H1 (cell line): Measurements from ENCODE around the gene PRKCZ. TPM values are rescaled to one million over a fixed set of nuclear protein-coding genes. Genes with fewer than 3 reads are reported as not detected.

Source experiments
- CTCF ChIA-PET: fragments of 300-600 bp; sonication (Branson Sonifier 250); formaldehyde crosslinking; loops from one replicate; lab custom pipeline; 2021; ENCODE audit not compliant: partially characterized antibody; lab: Charles Lee
- POLR2A ChIA-PET: fragments of 300-600 bp; sonication (Branson Sonifier 250); formaldehyde crosslinking; loops from one replicate; lab custom pipeline; 2021; ENCODE audit warnings: inconsistent platforms; ENCODE audit not compliant: partially characterized antibody; lab: Charles Lee
- DNase-seq, 2 experiments: peaks; one replicate each; pipeline versions ENCODE4 v3.0.0 to v3.0.0-alpha.2; 2010 to 2022; ENCODE audit warnings: low spot score in 2 of 2, low read depth in 1 of 2, mixed read lengths in 1 of 2
- FAIRE-seq: peaks from 2 replicates; lab custom pipeline; 2011; peaks lifted over from hg19 to GRCh38; lab: Jason Lieb, UNC
- H2AFZ ChIP-seq: 2 replicates; pipeline ENCODE4 v1.8.1; 2012; ENCODE audit warnings: low read length, inconsistent platforms
- H2AK5ac ChIP-seq: 2 replicates; pipeline ENCODE4 v1.6.1; 2013; ENCODE audit warnings: low read depth, low read length
- H2BK120ac ChIP-seq: replicated peaks from 2 replicates; pipeline ENCODE3; 2013; ENCODE audit warnings: low read depth, low read length, inconsistent platforms
- H2BK12ac ChIP-seq: 2 replicates; pipeline ENCODE4 v1.6.1; 2013; ENCODE audit warnings: low read depth, low read length
- H2BK15ac ChIP-seq: 2 replicates; pipeline ENCODE4 v1.6.1; 2013; ENCODE audit warnings: low read length
- H2BK20ac ChIP-seq: 2 replicates; pipeline ENCODE4 v1.6.1; 2013; ENCODE audit warnings: low read length
- H2BK5ac ChIP-seq: 2 replicates; pipeline ENCODE4 v1.6.1; 2013; ENCODE audit warnings: low read depth, low read length
- H3K14ac ChIP-seq: 2 replicates; pipeline ENCODE4 v1.6.1; 2013; ENCODE audit warnings: inconsistent platforms; ENCODE audit not compliant: insufficient read length
- H3K18ac ChIP-seq: 2 replicates; pipeline ENCODE4 v1.6.1; 2013; ENCODE audit warnings: low read length; ENCODE audit errors: extremely low read depth
- H3K23ac ChIP-seq: 2 replicates; pipeline ENCODE4 v1.6.1; 2013; ENCODE audit warnings: inconsistent platforms; ENCODE audit not compliant: insufficient read length
- H3K23me2 ChIP-seq: 2 replicates; pipeline ENCODE4 v1.6.1; 2013; ENCODE audit warnings: low read depth, low read length
- H3K27ac ChIP-seq: 2 replicates; pipeline ENCODE4 v1.6.1; 2011; ENCODE audit warnings: low read depth, low read length, inconsistent platforms
- H3K27me3 ChIP-seq, 4 experiments: replicated peaks in 1 of 4; 1 replicate in 1 of 4; 2 replicates in 3 of 4; pipeline versions ENCODE4 v1.6.1 to v1.8.1; 2011 to 2013; ENCODE audit warnings: low read length in 3 of 4, mild to moderate bottlenecking in 3 of 4, inconsistent platforms in 2 of 4, mixed read lengths in 2 of 4, moderate library complexity in 1 of 4; ENCODE audit not compliant: control insufficient read depth in 3 of 4, insufficient read depth in 3 of 4; ENCODE audit errors: extremely low read depth in 1 of 4
- H3K36me3 ChIP-seq, 4 experiments: 2 replicates each; pipeline versions ENCODE4 v1.6.1 to v1.8.1; 2011 to 2013; ENCODE audit warnings: mild to moderate bottlenecking in 4 of 4, low read length in 3 of 4, moderate library complexity in 2 of 4, control low read depth in 1 of 4, inconsistent platforms in 1 of 4; ENCODE audit not compliant: insufficient read depth in 4 of 4, control insufficient read depth in 2 of 4
- H3K4ac ChIP-seq: replicated peaks from 2 replicates; pipeline ENCODE3; 2013; ENCODE audit warnings: low read length, low read depth, mixed read lengths, inconsistent platforms; ENCODE audit not compliant: insufficient read length
- H3K4me1 ChIP-seq, 4 experiments: replicated peaks in 1 of 4; 1 replicate in 1 of 4; 2 replicates in 3 of 4; pipeline versions ENCODE4 v1.6.1 to v1.8.1; 2011 to 2013; ENCODE audit warnings: low read length in 3 of 4, inconsistent platforms in 2 of 4, mixed read lengths in 1 of 4; ENCODE audit not compliant: insufficient read depth in 4 of 4, control insufficient read depth in 3 of 4
- H3K4me2 ChIP-seq, 2 experiments: 2 replicates each; pipeline versions ENCODE4 v1.6.1 to v1.8.1; 2011 to 2013; ENCODE audit warnings: low read depth in 2 of 2, low read length in 2 of 2, control low read depth in 1 of 2, inconsistent platforms in 1 of 2, mild to moderate bottlenecking in 1 of 2; ENCODE audit not compliant: insufficient read depth in 1 of 2
- H3K4me3 ChIP-seq, 4 experiments: fragments of 200-600, 300-600 bp in 1 of 4; sonication (generic), shearing (Covaris generic), sonication (Bioruptor Twin) in 1 of 4; 2 replicates each; pipeline versions ENCODE4 v1.5.1 to v1.8.1; 2011 to 2016; ENCODE audit warnings: low read length in 4 of 4, low read depth in 3 of 4, control low read depth in 2 of 4, inconsistent platforms in 2 of 4, mild to moderate bottlenecking in 2 of 4, mixed read lengths in 1 of 4, moderate library complexity in 1 of 4; ENCODE audit not compliant: insufficient read depth in 2 of 4; ENCODE audit errors: extremely low read depth in 1 of 4
- H3K56ac ChIP-seq: replicated peaks from 2 replicates; pipeline ENCODE3; 2013; ENCODE audit warnings: low read depth, mild to moderate bottlenecking, mixed read lengths, low read length, inconsistent platforms; ENCODE audit not compliant: insufficient read length
- H3K79me1 ChIP-seq: 2 replicates; pipeline ENCODE4 v1.6.1; 2013; ENCODE audit warnings: low read depth, low read length, control low read depth
- H3K79me2 ChIP-seq, 2 experiments: 2 replicates each; pipeline versions ENCODE4 v1.6.1 to v1.8.1; 2012 to 2013; ENCODE audit warnings: low read length in 2 of 2, mild to moderate bottlenecking in 2 of 2, inconsistent platforms in 1 of 2; ENCODE audit not compliant: insufficient read depth in 2 of 2, control insufficient read depth in 1 of 2
- H3K9ac ChIP-seq, 4 experiments: replicated peaks in 1 of 4; 1 replicate in 1 of 4; 2 replicates in 3 of 4; pipeline versions ENCODE4 v1.6.1 to v1.8.1; 2011 to 2013; ENCODE audit warnings: low read depth in 3 of 4, low read length in 3 of 4, control low read depth in 2 of 4, mild to moderate bottlenecking in 2 of 4, moderate library complexity in 2 of 4, inconsistent platforms in 1 of 4; ENCODE audit errors: extremely low read depth in 1 of 4
- H3K9me3 ChIP-seq, 2 experiments: 2 replicates each; pipeline versions ENCODE4 v1.6.1 to v1.8.1; 2012 to 2013; ENCODE audit warnings: mild to moderate bottlenecking in 2 of 2, moderate library complexity in 2 of 2, control low read depth in 1 of 2, inconsistent platforms in 1 of 2, low read depth in 1 of 2, low read length in 1 of 2, mixed read lengths in 1 of 2; ENCODE audit not compliant: insufficient read depth in 2 of 2
- H4K20me1 ChIP-seq, 2 experiments: replicated peaks in 1 of 2; 2 replicates each; pipeline versions ENCODE3 to v1.8.1; 2011 to 2013; ENCODE audit warnings: inconsistent platforms in 2 of 2, low read length in 2 of 2, mild to moderate bottlenecking in 1 of 2; ENCODE audit not compliant: insufficient read depth in 2 of 2, control insufficient read depth in 1 of 2
- H4K5ac ChIP-seq: 2 replicates; pipeline ENCODE4 v1.6.1; 2013; ENCODE audit warnings: low read length, low read depth, mixed read lengths, inconsistent platforms; ENCODE audit not compliant: insufficient read length
- H4K8ac ChIP-seq: 2 replicates; pipeline ENCODE4 v1.8.0; 2013; ENCODE audit warnings: mild to moderate bottlenecking, moderate library complexity, low read length, inconsistent platforms; ENCODE audit not compliant: insufficient read depth; ENCODE audit errors: extremely low read depth
- H4K91ac ChIP-seq: replicated peaks from 2 replicates; pipeline ENCODE3; 2013; ENCODE audit warnings: low read length, mixed read lengths, inconsistent platforms; ENCODE audit not compliant: insufficient read length
- HDAC2 ChIP-seq, 2 experiments: fragments of 300-600 bp in 1 of 2; sonication (generic) in 1 of 2; IDR thresholded peaks; 2 replicates each; pipeline ENCODE4 v1.6.1; 2011 to 2012; ENCODE audit warnings: low read depth in 2 of 2, low read length in 2 of 2, mild to moderate bottlenecking in 2 of 2, moderate library complexity in 2 of 2, borderline replicate concordance in 1 of 2, inconsistent platforms in 1 of 2
- KDM4A ChIP-seq: IDR thresholded peaks from one replicate; pipeline ENCODE4 v1.7.1; 2012; ENCODE audit warnings: low read depth, mild to moderate bottlenecking, moderate library complexity, low read length, inconsistent platforms; ENCODE audit not compliant: severe bottlenecking
- POU5F1 ChIP-seq: IDR thresholded peaks from 2 replicates; pipeline ENCODE4 v1.6.1; 2011; ENCODE audit warnings: low read depth, mild to moderate bottlenecking, low read length, moderate library complexity
- SIN3A ChIP-seq, 2 experiments: IDR thresholded peaks in 1 of 2; conservative IDR thresholded peaks in 1 of 2; 2 replicates each; pipeline ENCODE4 v1.6.1; 2011 to 2012; ENCODE audit warnings: low read length in 2 of 2, improper control_type of control experiment in 1 of 2, low read depth in 1 of 2, mild to moderate bottlenecking in 1 of 2
- SIRT6 ChIP-seq: IDR thresholded peaks from one replicate; pipeline ENCODE4 v1.7.1; 2012; ENCODE audit warnings: low read length, inconsistent platforms
- WGBS, 2 experiments: shearing (Covaris generic) in 1 of 2; methylation state at CpG; one replicate each; pipeline versions ENCODE4 v1.1.6 to v1.1.7; 2013 to 2015; ENCODE audit warnings: low lambda C conversion rate in 2 of 2, mixed read lengths in 2 of 2, inconsistent platforms in 1 of 2, low coverage in 1 of 2, missing lambda C conversion rate in 1 of 2; ENCODE audit not compliant: insufficient replicate concordance in 2 of 2, insufficient coverage in 1 of 2, insufficient read length in 1 of 2; ENCODE audit errors: extremely low coverage in 1 of 2, missing lambda C conversion rate in 1 of 2; 5-methylcytosine and 5-hydroxymethylcytosine counted together
- polyA plus RNA-seq, 7 experiments: library from polyadenylated mRNA; depleted of rRNA in 3 of 7; stranded (reverse) in 5 of 7; unstranded in 2 of 7; fragments of >200 nt in 5 of 7; fragments of 200-250 nt in 2 of 7; gene quantifications; 1 replicate in 5 of 7; 2 replicates in 1 of 7; 4 replicates in 1 of 7; pipeline versions ENCODE4 v1.2.1 to v1.2.3, GENCODE V29; 2011 to 2013; ENCODE audit warnings: missing spikeins in 2 of 7, mixed read lengths in 2 of 7
- total RNA-seq: library from RNA; stranded (reverse); fragmentation: NEBNext Ultra II Directional; extraction: Animal tissue kit (Norgen Biotek cat#: 25700); gene quantifications from 2 replicates; pipeline ENCODE4 v1.2.1, GENCODE V29; 2021
- TF ChIP-seq, protein P1 (sequence below), 3 experiments: IDR thresholded peaks; 1 replicate in 2 of 3; 2 replicates in 1 of 3; pipeline versions ENCODE4 v1.5.1 to v1.6.1; 2011; ENCODE audit warnings: low read length in 3 of 3, mild to moderate bottlenecking in 3 of 3, inconsistent platforms in 2 of 3, low read depth in 1 of 3, moderate library complexity in 1 of 3; ENCODE audit not compliant: insufficient read depth in 1 of 3; ENCODE audit errors: control extremely low read depth in 1 of 3
- TF ChIP-seq, protein P2 (sequence below): IDR thresholded peaks from 2 replicates; pipeline ENCODE4 v1.6.1; 2011; ENCODE audit warnings: low read depth, mild to moderate bottlenecking, low read length; ENCODE audit not compliant: insufficient read depth

The PRKCZ gene
- total and polyA plus RNA-seq, 2 of the 8 experiments (the other 6 are each of a cell fraction or from before 2014, with no cell fraction given), result 37.4 to 45.1 TPM

DNA sequence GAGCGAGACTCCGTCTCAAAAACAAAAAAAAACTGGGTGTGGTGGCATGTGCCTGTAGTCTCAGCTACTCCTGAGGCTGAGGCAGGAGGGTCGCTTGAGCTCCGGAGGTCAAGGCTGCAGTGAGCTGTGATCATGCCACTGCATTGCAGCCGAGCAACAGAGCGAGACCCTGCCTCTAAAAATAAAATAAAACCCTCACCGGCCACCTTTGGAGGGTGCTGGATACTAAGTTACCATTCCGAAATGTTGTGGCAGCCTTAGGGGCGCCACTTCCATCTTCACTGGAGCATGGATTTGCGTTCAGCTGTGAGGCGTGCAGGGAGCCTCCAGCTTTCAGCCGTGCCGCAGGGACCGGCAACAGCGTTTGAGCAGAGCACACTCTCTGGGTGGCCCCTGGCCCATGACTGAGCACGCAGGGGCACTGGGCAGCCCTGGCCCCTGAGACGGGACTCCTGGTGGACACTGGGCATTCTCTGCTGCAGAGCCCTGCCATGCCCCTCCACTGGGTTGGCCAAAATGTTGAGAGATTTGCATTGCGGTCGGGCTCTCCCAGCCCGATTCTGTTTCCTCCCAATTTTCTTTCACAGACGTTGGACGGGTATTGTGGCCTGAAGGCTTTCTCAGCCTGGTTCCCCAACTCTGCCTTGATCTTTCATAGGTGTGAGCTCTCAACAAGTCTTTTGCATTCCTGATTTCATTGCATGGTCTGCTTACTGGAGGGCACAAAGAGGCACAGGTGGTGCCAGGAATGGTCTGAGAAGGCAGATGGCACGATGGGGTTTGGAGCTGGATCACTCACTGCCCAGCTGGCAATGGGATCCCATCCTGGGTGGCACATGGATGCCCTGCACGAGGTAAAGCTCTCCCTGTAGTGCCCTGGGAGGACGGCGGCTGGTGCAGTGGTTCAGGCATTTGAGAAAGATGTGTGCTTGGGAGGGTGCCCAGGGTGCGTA is 40.8 kb upstream of the PRKCZ start:
- no peaks in the 10 kb centered on the region for H3K23me2 ChIP-seq
- no peak overlapping the region for H2BK20ac ChIP-seq
- H3K4me2 ChIP-seq, result no peak overlapping the region
- H3K79me2 ChIP-seq, result no peaks in the 10 kb centered on the region
- no peak overlapping the region for H2BK12ac ChIP-seq
- no peak overlapping the region for H3K4ac ChIP-seq
- 0 out of 7 replicates have a peak overlapping the region, but pooled peaks of 1 of the 4 experiments have one; percentile 5 for H3K9ac ChIP-seq
- H3K27me3 ChIP-seq, result no peaks in the 10 kb centered on the region
- no peaks in the 10 kb centered on the region for H3K9me3 ChIP-seq
- H3K4me3 ChIP-seq, result no peak overlapping the region
- H2BK120ac ChIP-seq, result no peak overlapping the region
- H3K4me1 ChIP-seq, result no peaks in the 10 kb centered on the region; a peak in 1 of 7 replicates
- ChIA-PET CTCF (interaction anchor here (0.6 to 2.6 kb wide), 11 partner anchors 9 to 95 kb away, joined by 3 to 10 read pairs (median 4); partner anchors contain the start of gene GABRD), POLR2A (interaction anchor here (0.6 kb wide), 1 partner anchor 8 kb away, joined by 3 read pairs; no protein-coding TSS in a partner anchor)
- H3K79me1 ChIP-seq, result no peaks in the 10 kb centered on the region
- no peak overlapping the region for H3K14ac ChIP-seq
- FAIRE-seq (no peak), DNase-seq (no peak)
- no peak overlapping the region for H4K91ac ChIP-seq
- H3K18ac ChIP-seq, result no peak overlapping the region
- WGBS, 2 experiments, result 89% methylated on average over 27 of the region's 27 CpGs; no CpG with 5 or more reads in 1 of the 2 experiments
- no peaks in the 10 kb centered on the region for H4K20me1 ChIP-seq
- no peaks in the 10 kb centered on the region for H3K36me3 ChIP-seq
- no peak overlapping the region for H2BK5ac ChIP-seq
- H2AK5ac ChIP-seq, result no peak overlapping the region
- H3K23ac ChIP-seq, result no peak overlapping the region
- no peak overlapping the region for H3K27ac ChIP-seq
- no peak overlapping the region for H2BK15ac ChIP-seq
- H4K5ac ChIP-seq, result no peak overlapping the region
- H4K8ac ChIP-seq, result no peak overlapping the region; the same call in 1 of the 2 replicates
- H2AFZ ChIP-seq, result no peak overlapping the region
- H3K56ac ChIP-seq, result no peak overlapping the region
- TF ChIP-seq SIRT6 (no peak), SIN3A (conservative IDR thresholded peaks at IDR 0.05 in 1 of 2, IDR thresholded peaks at IDR 0.05 in 1 of 2; ENCODE audit: low read depth in 1 of 2, low read length in 2 of 2) (no peak), POU5F1 (no peak), KDM4A (no peak), HDAC2 (IDR thresholded peaks at IDR 0.05; ENCODE audit: borderline replicate concordance in 1 of 2, low read depth in 2 of 2, low read length in 2 of 2) (no peak)
- TF ChIP-seq, protein P1, sequence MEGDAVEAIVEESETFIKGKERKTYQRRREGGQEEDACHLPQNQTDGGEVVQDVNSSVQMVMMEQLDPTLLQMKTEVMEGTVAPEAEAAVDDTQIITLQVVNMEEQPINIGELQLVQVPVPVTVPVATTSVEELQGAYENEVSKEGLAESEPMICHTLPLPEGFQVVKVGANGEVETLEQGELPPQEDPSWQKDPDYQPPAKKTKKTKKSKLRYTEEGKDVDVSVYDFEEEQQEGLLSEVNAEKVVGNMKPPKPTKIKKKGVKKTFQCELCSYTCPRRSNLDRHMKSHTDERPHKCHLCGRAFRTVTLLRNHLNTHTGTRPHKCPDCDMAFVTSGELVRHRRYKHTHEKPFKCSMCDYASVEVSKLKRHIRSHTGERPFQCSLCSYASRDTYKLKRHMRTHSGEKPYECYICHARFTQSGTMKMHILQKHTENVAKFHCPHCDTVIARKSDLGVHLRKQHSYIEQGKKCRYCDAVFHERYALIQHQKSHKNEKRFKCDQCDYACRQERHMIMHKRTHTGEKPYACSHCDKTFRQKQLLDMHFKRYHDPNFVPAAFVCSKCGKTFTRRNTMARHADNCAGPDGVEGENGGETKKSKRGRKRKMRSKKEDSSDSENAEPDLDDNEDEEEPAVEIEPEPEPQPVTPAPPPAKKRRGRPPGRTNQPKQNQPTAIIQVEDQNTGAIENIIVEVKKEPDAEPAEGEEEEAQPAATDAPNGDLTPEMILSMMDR (IDR thresholded peaks at IDR 0.05; ENCODE audit: control extremely low read depth in 1 of 3, insufficient read depth in 1 of 3, low read depth in 1 of 3, low read length in 3 of 3), result no peak
- TF ChIP-seq, protein P2, sequence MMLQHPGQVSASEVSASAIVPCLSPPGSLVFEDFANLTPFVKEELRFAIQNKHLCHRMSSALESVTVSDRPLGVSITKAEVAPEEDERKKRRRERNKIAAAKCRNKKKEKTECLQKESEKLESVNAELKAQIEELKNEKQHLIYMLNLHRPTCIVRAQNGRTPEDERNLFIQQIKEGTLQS, result no peak
